ENCODE results near the gene ACOX1.

The ACOX1 gene

GRCh38 chr17:75927286-75927922 is 51.6 kb downstream of the ACOX1 start:
- no peak for DNase-seq

DNA sequence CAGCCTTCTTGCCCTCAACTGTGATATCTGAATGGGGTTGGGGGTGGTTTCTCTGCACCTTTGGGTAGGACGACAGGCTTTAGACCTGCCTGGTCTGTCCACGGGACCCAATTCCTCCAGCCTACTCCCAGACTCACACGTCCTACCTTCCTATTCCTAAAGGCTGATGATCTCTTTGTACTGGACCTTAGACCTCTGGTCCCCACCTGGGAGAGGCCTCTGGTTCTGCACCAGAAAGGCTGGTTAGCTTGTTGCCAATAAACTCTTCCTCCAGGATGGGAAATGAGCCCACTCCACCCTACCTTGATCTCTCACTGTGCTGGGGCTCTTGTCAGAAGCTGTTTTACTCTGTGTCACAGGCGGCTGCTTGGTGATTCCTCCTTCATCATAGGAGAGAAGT is 52.5 kb downstream of the ACOX1 start:
- DNase-seq: no peak

GRCh38 chr17:75925912-75926311 is 53.1 kb downstream of the ACOX1 start:
- DNase-seq: no peak

DNA sequence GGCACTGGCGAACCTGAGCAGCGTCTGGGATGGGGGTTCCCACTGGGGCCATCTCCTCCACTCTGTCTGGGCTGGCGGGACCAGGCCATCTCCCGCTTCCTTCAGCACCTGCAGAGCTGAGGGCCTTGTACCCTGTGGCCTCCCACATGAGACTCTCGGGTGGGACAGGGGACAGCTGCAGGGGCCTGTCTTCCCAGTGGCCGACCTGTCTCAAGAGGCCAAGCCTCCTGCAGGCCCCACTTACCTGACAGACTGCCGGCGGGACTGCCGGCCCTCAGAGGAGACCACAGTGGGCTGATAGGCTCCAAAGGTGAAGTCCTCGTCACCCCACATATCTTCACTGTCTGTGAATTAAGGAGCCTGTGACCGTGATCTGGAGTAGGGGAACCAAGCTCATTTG is 53.9 kb downstream of the ACOX1 start:
- DNase-seq: no peak

GRCh38 chr17:75922963-75923874 is 55.7 kb downstream of the ACOX1 start:
- DNase-seq: no peak

DNA sequence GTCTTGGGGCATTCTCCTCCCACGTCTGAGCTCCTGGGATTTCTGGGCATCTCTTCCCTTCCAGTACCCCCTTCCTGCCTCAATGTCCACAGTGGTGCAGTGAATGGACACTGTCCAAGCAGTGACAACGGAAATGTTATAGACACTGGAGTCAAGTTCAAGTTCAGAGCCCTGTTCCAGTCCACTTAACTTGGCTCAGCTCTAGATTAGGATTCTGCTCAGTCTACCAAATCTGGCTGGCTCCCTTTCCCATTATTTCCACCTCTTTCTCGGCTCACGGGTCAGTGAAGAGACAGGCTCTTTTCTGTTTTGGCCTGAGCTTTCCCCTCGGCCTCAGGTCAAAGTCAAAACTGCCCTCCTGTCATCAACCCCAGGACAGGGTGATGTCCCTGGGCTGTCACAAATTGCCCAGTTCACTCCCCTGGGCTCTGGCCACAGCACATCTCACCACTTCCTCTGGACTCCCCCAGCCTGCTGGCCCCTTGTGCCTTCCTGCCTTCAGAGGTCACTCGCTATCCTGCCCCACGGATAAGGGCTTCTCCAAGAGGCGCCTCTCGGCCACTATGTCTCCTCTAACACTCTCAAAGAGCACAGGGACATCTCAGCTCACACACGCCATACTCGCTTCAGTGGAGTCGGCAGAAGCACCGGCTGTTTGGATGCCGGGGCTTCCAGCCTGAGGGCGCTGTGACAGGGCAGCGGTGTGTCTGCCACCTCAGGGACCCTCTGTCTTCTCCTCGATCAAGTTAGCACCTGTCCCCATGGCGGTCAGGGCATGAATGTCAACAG is 56.6 kb downstream of the ACOX1 start:
- no peak for DNase-seq

- no peak for DNase-seq
Measured at GRCh38 chr17:75921596-75921995, 57.4 kb downstream of the ACOX1 start.

DNA sequence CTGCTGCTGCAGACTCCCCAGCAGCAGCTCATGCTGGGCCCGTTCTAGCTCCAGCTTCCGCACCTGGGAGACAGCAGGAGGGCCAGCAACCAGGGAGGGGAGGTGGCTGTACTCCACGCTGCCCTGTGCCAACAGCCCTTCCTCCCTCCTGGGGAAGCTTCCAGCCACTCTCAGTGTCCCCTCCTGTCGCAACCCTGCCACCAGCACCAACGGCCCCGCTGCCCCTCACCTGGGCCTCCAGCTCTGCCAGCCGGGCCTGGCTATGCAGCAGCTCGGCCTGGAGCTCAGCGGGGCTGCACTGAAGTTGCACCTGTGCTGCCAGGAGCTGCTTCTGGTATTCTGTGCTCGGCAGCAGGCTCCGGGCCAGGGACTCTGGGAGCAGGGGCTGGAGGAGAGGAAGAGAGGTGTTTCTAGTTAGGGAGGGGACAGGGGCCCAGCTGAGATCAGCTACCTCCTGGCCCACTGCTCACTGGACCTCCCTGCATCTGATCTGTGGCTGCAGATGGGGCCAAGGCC is 58.9 kb downstream of the ACOX1 start:
- DNase-seq: no peak

DNA sequence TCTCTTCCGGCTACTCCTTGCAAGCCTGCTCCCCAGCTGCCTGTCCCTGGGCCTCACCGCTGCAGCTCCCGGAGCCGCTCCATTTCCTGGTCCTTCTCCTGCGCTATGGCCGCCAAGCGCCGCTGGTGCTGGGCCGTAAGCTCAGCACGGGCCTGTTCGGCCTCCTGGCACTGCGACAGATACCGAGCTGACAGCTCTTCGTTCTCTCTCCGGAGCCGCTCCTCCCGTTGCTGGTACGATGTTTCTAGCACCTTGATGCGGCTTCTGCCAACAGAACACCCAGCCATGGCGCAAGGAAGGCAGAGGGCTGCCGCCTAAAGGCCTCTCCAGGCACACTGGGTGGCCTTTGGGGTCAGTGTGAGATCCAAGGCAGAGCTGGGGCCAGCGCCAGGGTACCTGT is 59.4 kb downstream of the ACOX1 start:
- no peak for DNase-seq

DNA sequence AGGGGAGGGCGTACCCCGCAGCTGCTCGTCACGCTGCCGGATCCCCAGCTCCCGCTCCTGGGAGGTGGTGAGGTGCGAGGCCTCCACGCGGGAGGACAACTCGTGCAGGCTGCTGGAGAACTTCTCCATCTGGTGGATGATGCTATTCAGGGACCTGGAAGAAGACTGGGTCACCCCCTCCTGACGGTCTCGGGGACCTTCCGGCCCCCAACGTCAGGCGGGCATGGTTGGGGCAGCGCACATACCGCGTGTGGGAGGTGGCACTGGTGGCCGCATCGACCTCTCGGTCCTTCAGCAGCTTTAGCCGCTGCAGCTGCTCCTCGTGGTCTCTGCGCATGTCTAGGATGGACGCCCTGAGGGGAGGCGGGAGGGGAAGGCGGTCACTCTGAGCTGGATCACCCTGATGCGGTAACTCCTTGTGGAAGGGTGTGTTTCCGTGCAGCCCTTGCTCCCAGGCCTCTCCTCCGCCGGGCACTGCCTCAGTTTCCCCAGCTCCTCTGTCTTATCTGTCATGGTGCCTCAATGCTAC is 61.0 kb downstream of the ACOX1 start:
- DNase-seq: no peak

- DNase-seq: no peak
Measured at GRCh38 chr17:75917141-75917916, 61.6 kb downstream of the ACOX1 start.

- DNase-seq: no peak
Measured at GRCh38 chr17:75915268-75915667, 63.7 kb downstream of the ACOX1 start.

DNA sequence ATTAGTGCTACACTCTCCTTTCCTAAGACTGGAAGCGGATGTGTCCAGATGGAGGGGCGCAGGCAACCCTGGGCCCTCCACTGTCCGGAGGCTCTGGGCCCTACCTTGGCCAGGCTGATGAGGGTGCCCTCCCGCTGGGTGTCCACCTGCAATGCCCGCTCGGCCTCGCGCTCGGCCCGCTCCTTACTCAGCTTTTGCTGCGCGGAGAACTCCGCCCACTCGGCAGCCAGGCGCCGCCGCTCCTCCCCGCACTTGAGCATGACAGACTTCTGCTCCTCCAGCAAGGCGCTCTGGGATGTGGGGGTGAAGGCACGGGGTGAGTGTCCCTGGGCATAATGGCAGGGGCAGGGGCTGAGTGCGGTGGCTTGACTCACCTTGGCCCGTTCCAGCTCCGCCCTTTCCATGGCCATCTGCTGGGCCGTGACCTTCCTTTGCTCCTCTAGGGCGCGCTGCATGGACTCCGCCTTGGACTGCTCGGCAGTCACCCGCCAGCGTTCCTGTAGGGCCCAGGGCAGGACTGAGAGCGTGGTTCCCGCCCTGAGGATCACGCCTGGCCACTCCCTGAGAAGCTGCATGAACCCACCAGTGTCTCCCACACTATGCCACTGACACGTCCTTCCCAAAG is 64.2 kb downstream of the ACOX1 start:
- no peak for DNase-seq

- no peak for DNase-seq
Measured at GRCh38 chr17:75913537-75914210, 65.3 kb downstream of the ACOX1 start.

DNA sequence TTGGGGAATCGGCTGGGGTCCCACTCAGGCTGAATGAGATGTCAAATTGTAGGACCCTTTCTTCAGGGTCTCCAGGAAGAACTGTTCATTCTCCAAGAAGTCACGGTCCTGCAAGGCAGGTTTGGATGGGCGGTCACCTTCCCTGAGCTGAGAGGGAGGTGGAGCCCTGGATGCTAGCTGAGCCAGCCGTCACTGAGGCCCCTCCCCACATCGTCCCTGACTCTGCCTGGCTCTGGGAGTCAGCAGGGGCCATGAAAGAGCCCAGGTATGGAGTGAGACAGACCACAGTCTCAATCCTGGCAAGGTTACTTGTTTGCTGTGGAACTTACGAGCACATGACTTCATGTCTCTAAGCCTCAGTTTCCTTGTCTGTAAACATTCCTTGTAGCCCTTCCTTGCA is 68.3 kb downstream of the ACOX1 start:
- DNase-seq: no peak

DNA sequence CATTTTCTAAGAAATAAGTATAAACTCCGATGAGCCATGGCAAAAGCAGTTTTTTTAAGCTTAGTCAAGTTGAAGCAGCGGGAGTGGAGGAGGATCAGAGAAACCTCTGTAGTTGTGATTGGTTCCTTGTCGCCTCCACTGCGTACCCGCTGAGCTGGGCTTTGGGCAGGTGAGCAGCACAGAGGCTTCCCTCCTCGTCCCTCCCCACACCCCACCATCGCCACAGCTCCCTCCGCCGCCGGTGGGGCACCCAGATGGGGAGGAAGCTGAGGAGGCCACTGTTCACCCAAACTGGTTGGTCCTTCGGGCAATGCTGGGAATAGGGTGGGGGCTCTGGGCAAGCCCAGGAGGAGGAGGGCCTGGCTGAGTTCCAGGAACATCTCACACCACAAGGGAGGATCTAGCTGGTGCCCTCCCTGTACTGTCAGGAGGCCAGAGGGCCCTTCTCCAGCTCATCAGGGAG is 69.1 kb downstream of the ACOX1 start:
- DNase-seq: no peak

GRCh38 chr17:75909051-75909811 is 69.7 kb downstream of the ACOX1 start:
- no peak for DNase-seq

DNA sequence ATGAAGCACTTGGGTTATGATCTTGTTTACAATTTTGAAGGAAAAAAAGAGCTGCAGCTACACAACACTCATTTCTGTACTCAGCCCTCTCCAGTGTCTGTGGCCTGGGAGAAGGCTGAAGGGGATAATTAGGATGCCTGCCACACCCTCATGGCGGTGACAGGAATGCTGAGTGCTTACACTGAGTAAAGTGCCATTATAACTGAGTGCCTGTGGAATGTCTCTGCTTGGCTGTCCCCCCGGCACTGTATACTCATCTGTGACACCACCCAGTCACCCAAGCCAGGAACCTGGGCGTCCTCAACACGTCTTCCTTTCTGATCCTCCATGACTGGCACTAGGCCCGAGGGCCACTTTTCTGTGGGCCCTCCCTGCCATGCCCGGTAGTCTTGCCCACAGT is 70.8 kb downstream of the ACOX1 start:
- DNase-seq: no peak

- DNase-seq: no peak
Measured at GRCh38 chr17:75906143-75906884, 72.7 kb downstream of the ACOX1 start.

All from activated CD4-positive, alpha-beta T cell treated with anti-CD3 and anti-CD28 coated beads for 4 hours (primary cell).